GM12892 (cell line): ENCODE measurements around the gene RALB.

Source experiments
- POLR2A ChIP-seq: IDR thresholded peaks from 2 replicates; pipeline ENCODE4 v1.6.1; 2011; ENCODE audit warnings: low read depth, low read length, control low read depth
- POLR2AphosphoS5 ChIP-seq: IDR thresholded peaks from 2 replicates; pipeline ENCODE4 v1.6.1; 2011; ENCODE audit warnings: low read depth, low read length, control low read depth
- TAF1 ChIP-seq: IDR thresholded peaks from 2 replicates; pipeline ENCODE4 v1.6.1; 2011; ENCODE audit warnings: low read depth, mild to moderate bottlenecking, control low read depth, low read length, borderline replicate concordance

DNA sequence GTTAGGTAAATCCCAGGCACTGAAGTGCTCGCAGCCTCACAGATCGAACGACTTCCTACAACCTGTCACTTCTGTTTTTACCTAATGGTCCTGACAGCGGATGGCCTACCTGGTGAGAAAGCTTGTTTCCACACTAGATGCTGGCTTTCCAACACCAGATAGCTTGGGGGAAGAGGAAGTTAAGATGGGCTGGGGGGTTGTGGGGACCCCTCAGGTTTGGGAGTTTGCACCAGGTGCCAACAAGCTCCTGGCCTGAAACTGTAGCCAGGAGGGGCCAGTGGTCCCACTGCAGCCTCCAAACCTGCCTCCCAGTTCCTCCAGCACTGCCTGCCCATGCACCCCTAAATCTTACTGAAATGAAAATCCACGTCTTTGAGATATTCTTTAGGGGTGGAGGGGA is 33.4 kb upstream of the RALB start:
- TF ChIP-seq POLR2A: no peak
- TF ChIP-seq POLR2AphosphoS5: no peak
- TF ChIP-seq TAF1: no peak
